Stimulated activated CD8-positive, alpha-beta memory T cell treated with anti-CD3 and anti-CD28 coated beads, Interleukin-4, amount 100 ng/mL, for 24 hours (primary cell): Measurements from ENCODE around the gene SEMA3G.

ENCODE experiments used
- DNase-seq: peaks from one replicate; pipeline ENCODE4 v3.0.0-alpha.2; 2020; ENCODE audit warnings: low read depth

SEMA3G gene

DNA sequence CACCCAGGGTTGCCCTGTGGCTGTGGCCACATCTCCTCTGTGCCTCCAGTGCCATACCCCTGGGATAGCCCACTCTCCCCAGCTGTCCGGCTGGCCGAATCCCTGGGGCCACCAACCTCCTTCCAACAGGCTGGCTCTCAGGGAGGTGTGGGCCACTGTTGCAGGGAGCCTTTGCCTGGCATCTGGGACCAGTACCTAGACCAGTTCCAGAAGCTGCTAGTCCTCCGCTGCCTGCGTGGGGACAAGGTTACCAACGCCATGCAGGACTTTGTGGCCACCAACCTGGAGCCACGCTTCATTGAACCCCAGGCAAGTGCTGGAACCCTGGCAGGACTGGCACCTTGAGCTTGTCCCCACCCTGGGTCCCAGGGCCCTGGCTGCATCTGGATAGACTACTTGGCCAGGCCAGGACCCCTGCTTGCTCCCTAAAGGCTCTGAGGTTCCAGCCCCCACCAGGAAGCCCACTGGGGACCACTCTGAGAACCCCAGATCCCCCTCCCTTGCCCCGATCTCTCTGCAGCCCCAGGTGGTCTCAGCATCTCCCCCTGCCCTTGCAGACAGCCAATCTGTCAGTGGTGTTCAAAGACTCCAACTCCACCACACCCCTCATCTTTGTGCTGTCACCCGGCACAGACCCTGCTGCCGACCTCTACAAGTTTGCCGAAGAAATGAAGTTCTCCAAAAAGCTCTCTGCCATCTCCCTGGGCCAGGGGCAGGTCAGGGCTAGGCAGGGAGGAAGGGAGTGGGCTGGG lies 50.0 kb downstream of the SEMA3G start:
- DNase-seq: no peak

DNA sequence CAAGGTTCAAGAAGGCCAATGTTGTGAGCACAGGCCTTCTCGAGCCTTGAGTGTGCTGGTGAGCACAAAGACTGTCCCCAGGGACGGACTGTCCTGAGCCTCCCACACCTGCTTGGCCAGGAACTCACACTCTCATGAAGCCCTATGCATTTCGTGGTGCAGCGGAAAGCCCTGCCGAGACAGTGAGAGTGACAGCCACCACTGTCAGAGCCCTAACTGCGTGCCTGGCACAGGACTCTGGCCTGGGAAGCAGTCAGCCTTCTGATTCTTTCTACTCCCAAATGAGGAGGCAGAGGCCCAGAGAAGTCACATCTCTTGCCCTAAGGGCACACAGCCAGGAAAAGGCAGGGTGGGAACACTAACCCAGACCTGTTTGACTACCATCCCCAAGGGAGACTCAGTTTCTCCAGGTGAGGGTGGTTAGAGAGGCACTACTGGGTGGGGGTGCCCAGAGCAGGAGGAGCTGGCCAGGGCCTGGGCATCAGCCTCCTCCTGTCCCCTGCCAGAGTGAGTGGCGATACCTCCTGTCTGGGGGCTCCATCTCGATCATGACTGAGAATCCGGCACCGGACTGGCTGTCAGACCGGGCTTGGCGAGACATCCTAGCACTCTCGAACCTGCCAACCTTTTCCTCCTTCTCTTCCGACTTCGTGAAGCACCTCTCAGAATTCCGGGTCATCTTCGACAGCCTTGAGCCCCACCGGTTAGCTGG lies 50.8 kb downstream of the SEMA3G start:
- no peak for DNase-seq

DNA sequence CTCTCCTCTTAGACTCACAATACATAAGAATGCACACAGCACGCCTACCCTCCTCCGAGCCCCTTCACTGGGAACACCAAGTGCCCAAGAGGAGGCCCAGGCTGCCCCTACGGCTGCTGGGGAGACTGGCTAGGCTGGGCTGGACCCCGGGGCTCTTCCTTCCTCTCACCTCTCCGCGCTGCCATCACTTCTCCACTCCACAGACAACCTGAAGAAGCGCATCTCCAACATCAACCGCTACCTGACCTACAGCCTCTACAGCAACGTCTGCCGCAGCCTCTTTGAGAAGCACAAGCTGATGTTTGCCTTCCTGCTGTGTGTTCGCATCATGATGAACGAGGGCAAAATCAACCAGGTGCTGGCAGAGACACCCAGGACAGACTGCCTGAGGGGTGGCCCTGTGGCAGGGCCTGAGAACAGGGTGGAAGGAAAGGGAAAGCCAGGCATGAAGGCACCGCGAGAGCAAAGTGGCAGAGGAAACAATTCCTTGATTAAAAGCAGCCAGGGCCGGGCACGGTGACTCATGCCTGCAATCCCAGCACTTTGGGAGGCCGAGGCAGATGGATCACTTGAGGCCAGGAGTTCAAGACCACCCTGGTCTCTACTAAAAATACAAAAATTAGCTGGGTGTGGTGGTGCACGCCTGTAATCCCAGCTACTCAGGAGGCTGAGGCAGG lies 51.6 kb downstream of the SEMA3G start:
- DNase-seq: no peak

DNA sequence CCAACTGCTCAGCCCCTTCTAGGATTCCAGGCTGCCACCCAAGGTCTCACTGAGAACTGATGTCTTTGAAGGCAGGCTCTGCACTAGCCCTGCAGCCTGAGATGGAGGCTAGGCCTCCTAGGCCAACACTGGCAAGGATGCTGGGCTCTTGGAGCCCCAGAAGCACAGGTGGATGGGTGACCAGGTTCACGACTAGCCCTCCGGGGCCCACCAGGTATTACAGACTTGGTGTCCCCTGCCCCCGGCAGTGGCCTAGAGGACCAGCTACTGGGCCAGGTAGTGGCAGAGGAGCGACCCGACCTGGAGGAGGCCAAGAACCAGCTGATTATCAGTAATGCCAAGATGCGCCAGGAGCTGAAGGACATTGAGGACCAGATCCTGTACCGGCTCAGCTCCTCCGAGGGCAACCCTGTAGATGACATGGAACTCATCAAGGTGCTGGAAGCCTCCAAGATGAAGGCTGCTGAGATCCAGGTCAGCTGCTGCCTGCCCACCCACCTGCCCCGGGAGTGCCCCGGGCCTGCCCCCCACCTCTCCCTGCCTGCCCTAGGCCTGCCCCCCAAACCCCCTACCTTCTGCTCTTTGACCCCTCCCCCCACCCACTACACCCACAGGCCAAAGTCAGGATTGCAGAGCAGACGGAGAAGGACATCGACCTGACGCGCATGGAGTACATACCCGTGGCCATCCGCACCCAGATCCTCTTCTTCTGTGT lies 52.5 kb downstream of the SEMA3G start:
- DNase-seq: no peak

DNA sequence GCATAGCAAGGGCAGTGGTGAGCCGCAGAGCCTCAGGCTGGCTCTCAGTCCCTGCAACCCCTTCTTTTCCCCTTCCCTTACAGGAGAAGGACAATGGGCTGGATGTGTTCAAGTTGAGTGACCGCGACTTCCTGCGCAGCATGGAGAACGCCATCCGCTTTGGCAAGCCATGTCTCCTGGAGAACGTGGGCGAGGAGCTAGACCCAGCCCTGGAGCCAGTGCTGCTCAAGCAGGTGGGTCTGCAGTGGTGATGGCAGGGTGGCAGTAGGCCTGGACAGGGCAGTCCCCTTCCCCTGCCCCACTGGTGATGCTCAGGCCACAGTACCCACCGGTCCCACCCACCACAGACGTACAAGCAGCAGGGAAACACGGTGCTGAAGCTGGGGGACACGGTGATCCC lies 53.8 kb downstream of the SEMA3G start:
- no peak for DNase-seq

DNA sequence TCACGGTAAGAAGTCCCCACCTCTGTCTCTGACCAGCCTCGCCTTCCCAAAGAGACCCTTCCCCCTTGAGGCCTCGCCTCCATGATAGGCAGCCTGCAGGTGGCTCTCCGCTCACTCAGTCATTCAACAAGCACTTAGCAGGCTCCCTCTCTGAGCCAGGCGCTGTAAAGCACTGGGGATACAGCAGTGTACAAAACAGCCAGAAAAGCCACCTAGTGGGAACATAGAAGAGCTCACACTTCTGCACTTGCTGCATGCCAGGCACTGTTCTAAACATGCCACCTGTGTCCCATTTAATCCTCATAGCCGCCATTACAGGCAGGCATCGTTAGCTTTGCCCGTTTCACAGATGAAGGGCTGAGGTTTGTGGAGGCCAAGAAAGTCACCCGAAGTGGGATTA lies 56.0 kb downstream of the SEMA3G start:
- no peak for DNase-seq

DNA sequence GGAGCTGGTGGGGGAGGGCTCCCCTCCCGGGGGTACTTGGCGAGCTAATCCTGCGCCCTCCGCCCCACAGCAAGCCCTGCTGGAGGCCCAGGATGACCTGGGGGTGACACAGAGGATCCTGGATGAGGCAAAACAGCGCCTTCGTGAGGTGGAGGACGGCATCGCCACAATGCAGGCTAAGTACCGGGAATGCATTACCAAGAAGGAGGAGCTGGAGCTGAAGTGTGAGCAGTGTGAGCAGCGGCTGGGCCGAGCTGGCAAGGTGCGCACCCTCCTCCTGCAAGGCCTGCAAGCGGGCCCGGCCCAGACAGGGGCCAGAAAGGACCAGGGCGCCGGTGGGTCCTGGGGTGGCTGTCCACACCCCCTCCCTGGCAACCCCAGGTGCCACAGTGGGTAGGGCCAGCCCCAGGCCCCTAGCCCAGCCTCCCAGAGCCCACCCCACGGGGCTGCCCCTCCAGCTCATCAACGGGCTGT lies 56.5 kb downstream of the SEMA3G start:
- no peak for DNase-seq

DNA sequence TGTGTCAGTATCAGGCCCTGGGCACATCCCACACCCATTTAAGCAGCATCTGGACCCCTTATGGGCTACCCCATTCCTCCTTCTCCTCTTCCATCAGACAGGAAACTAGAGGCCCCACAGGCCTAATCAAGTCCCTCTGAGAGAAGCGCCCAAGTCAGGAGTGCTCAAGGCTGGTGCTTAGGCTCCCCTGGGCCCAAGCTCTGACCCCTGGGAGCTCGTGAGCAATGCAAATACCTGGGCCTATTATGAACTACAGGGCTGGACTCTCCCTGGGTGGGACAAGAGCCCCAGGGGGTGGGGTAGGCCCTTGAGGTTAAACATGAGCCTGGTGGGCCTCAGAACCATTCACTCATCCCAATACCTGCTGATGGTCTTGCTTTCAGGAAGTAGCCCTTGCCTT lies 57.4 kb downstream of the SEMA3G start:
- no peak for DNase-seq

DNA sequence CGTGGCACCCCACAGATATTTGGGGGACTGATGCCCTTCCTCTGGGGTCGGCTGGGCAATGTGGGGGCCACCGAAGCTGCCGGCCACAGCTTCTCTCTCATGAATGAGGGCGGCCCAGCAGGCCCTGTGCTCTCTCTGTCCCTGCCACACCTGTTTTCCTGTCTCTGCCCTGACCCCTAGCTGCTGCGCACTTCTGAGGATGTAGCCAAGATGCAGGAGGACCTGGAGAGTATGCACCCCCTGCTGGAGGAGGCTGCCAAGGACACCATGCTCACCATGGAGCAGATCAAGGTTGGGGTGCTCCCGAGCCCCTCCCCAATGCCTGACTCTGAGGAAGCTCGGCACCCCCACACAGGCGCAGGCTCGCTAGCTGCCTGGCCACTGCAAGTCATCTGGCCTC lies 59.7 kb downstream of the SEMA3G start:
- no peak for DNase-seq

DNA sequence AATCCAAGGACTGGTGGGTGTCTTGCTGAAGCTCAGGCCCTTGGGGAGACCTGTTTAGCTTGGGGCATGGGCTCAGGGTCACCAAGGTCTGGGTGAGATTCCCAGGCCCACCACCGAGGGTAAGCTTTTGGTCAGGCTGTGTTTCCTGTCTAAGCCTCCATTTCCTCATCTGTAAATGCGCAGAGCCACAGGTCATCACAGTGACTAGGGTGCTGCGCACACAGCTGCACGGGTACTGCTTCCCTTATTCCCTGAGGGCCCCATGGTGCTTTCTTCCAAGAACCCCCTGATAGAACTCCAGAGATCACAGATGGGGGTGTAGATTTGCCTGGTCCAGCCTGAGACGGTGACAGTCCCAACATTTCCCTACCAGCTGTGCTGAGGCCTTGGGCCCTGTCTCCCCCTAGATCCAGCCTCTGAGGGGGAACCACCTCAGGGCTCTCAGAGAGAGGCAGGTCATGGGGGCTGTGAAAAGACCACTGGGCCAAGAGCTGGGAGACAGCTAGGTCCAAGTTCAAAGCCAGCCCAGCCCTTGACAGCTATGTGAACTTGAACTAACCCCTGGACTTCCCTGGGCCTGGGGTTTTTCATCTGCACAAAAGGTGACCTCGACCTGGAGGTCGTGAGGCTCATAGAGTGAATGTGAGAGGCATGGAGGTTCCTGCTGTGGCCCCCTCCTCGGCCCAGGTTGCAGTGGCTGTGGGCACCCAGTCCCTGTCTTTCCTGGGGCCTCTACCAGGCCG lies 60.7 kb downstream of the SEMA3G start:
- DNase-seq: no peak

DNA sequence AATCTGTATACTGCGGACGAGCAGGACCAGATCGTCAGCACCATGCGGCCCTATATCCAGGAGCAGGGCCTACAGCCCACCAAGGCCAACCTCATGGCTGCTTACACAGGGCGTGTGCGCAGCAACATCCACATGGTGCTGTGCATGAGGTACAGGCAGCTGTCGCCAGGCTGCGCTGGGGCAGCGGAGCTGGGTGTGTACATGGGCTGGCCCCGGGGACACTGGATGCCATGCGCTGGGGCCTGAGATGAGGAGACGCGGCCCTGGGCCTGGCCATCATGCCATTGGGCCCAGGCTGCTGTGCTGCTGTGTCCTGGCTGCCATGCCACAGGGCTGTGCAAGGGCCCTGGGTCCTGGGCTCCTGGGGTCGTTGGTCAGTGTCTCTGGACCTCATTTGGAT lies 61.5 kb downstream of the SEMA3G start:
- no peak for DNase-seq
